Right lobe of liver (tissue), 4 donors: ENCODE measurements around the gene SH3GLB1.

Experiments used
- CTCF ChIP-seq, 4 donors: fragments of 200-600 bp in 3 of 4; fragments of 450-650 bp in 1 of 4; IDR thresholded peaks; one replicate each; pipeline versions ENCODE4 v1.5.1 to v1.8.0; 2016 to 2022; ENCODE audit warnings: antibody characterized with exemption in 4 of 4, mild to moderate bottlenecking in 2 of 4
- POLR2A ChIP-seq: fragments of 450-650 bp; IDR thresholded peaks from one replicate; pipeline ENCODE4 v1.6.1; 2017; ENCODE audit warnings: antibody characterized with exemption, mild to moderate bottlenecking
- donor health status: DM: no; HTN: no; CAD: no.
- donor health status: DM: no; HTN: no; CAD: no.
- donor health status: DM: no; HTN: yes; CAD: no.

- TF ChIP-seq CTCF (IDR thresholded peaks at IDR 0.05) (no peak), POLR2A (no peak)
These were observed 499 bp upstream of the SH3GLB1 start for GRCh38 chr1:86703696-86704457.
